HepG2 (cell line): ENCODE data around the gene IZUMO2. TPM values are rescaled to one million over a fixed set of nuclear protein-coding genes. Genes with fewer than 3 reads are reported as not detected.

Experiments used
- ATAC-seq: fragments of 200-7000 bp; cut with Tn5 transposase; 3 replicates; pipeline ENCODE4 v1.9.1; 2020; ENCODE audit warnings: mild to moderate bottlenecking, moderate library complexity
- BruUV-seq: library from RNA; stranded (reverse); fragments of 400-500 nt; replicated peaks from 2 replicates; lab custom pipeline; 2021; lab: Mats Ljungman, UMichigan
- CTCF ChIA-PET: fragments of 300-600 bp; formaldehyde crosslinking; extraction: SDS; loops from one replicate; lab custom pipeline; 2021; ENCODE audit warnings: low total read pairs, inconsistent platforms, low intra/inter-chr PET ratio; lab: Yijun Ruan, JAX
- POLR2A ChIA-PET: fragments of 350-600 bp; sonication (Branson Sonifier 250); formaldehyde crosslinking; loops from one replicate; lab custom pipeline; 2020; ENCODE audit warnings: antibody characterized with exemption, inconsistent platforms; lab: Yijun Ruan, JAX
- DNase-seq: peaks from one replicate; pipeline ENCODE4 v3.0.0-alpha.2; 2015; ENCODE audit warnings: low spot score
- FAIRE-seq: peaks from 3 replicates; lab custom pipeline; 2011; peaks lifted over from hg19 to GRCh38; lab: Jason Lieb, UNC
- H2AFZ ChIP-seq: one replicate; pipeline ENCODE4 v1.6.1; 2011; ENCODE audit warnings: low read length, inconsistent platforms
- H3K27ac ChIP-seq: fragments of 300-600 bp; 3 replicates; pipeline ENCODE4 v1.8.0; 2011; ENCODE audit warnings: mixed run types, mild to moderate bottlenecking, mixed read lengths, low read length, inconsistent platforms; ENCODE audit not compliant: insufficient read depth; ENCODE audit errors: extremely low read length
- H3K27me3 ChIP-seq, 2 experiments: fragments of 200-600 bp in 1 of 2; 2 replicates in 1 of 2; 3 replicates in 1 of 2; pipeline versions ENCODE4 v1.6.0 to v1.8.0; 2011; ENCODE audit warnings: low read length in 2 of 2, mild to moderate bottlenecking in 2 of 2, moderate library complexity in 2 of 2, inconsistent platforms in 1 of 2; ENCODE audit not compliant: insufficient read depth in 2 of 2, control insufficient read depth in 1 of 2
- H3K36me3 ChIP-seq, 2 experiments: fragments of 200-600 bp in 1 of 2; replicated peaks in 1 of 2; 2 replicates in 1 of 2; 3 replicates in 1 of 2; pipeline versions ENCODE4 v1.5.1 to v1.8.0; 2011; ENCODE audit warnings: low read length in 2 of 2, inconsistent platforms in 1 of 2; ENCODE audit not compliant: insufficient read depth in 2 of 2, control insufficient read depth in 1 of 2
- H3K4me1 ChIP-seq: 2 replicates; pipeline ENCODE4 v1.5.1; 2012; ENCODE audit warnings: low read length, inconsistent platforms; ENCODE audit not compliant: insufficient read depth
- H3K4me2 ChIP-seq: 2 replicates; pipeline ENCODE4 v1.6.0; 2011; ENCODE audit warnings: low read depth, low read length, inconsistent platforms
- H3K4me3 ChIP-seq, 3 experiments: fragments of 200-600 bp in 1 of 3; sonication (generic), shearing (Covaris generic) in 1 of 3; replicated peaks in 1 of 3; 2 replicates each; pipeline ENCODE4 v1.5.1; 2011 to 2016; ENCODE audit warnings: low read length in 3 of 3, inconsistent platforms in 2 of 3, low read depth in 2 of 3, mild to moderate bottlenecking in 2 of 3, control low read depth in 1 of 3, mixed read lengths in 1 of 3; ENCODE audit not compliant: insufficient read depth in 1 of 3
- H3K79me2 ChIP-seq: one replicate; pipeline ENCODE4 v1.6.1; 2011; ENCODE audit warnings: low read length, inconsistent platforms; ENCODE audit not compliant: insufficient read depth
- H3K9ac ChIP-seq: 2 replicates; pipeline ENCODE4 v1.6.0; 2011; ENCODE audit warnings: mild to moderate bottlenecking, low read depth, low read length, inconsistent platforms; ENCODE audit not compliant: insufficient read depth
- H3K9me3 ChIP-seq: 2 replicates; pipeline ENCODE4 v1.5.1; 2012; ENCODE audit warnings: mild to moderate bottlenecking, low read length
- H4K20me1 ChIP-seq: 2 replicates; pipeline ENCODE4 v1.6.0; 2011; ENCODE audit warnings: inconsistent platforms, mild to moderate bottlenecking, low read length, moderate library complexity; ENCODE audit not compliant: insufficient read depth
- ISL2 ChIP-seq: sonication (generic); formaldehyde crosslinking; IDR thresholded peaks from 2 replicates; pipeline ENCODE4 v1.5.0; 2020; ENCODE audit warnings: missing genetic modification reagents
- JDP2 ChIP-seq: sonication (generic); formaldehyde crosslinking; IDR thresholded peaks from 2 replicates; pipeline ENCODE4 v1.8.1; 2022; ENCODE audit warnings: missing genetic modification reagents, borderline replicate concordance
- NR2C2 ChIP-seq: sonication (generic); formaldehyde crosslinking; IDR thresholded peaks from 2 replicates; pipeline ENCODE4 v1.4.0; 2020; ENCODE audit warnings: missing genetic modification reagents, mild to moderate bottlenecking, moderate library complexity, borderline replicate concordance
- SMAD9 ChIP-seq: sonication (generic); formaldehyde crosslinking; IDR thresholded peaks from 2 replicates; pipeline ENCODE4 v1.5.1; 2020; ENCODE audit warnings: mild to moderate bottlenecking, missing genetic modification reagents
- TRIM24 ChIP-seq: sonication (generic); formaldehyde crosslinking; IDR thresholded peaks from 2 replicates; pipeline ENCODE4 v1.8.0; 2022; ENCODE audit warnings: mild to moderate bottlenecking, missing genetic modification reagents
- ZFY ChIP-seq: sonication (generic); formaldehyde crosslinking; IDR thresholded peaks from 2 replicates; pipeline ENCODE4 v1.4.0; 2020; ENCODE audit warnings: missing genetic modification reagents
- ZMYM3 ChIP-seq: sonication (generic); formaldehyde crosslinking; IDR thresholded peaks from 2 replicates; pipeline ENCODE4 v1.5.1; 2020; ENCODE audit warnings: mild to moderate bottlenecking, missing genetic modification reagents
- ZNF20 ChIP-seq: sonication (generic); formaldehyde crosslinking; IDR thresholded peaks from 2 replicates; pipeline ENCODE4 v1.4.0; 2020; ENCODE audit warnings: mild to moderate bottlenecking, moderate library complexity, missing genetic modification reagents
- ZNF558 ChIP-seq: sonication (generic); formaldehyde crosslinking; IDR thresholded peaks from 2 replicates; pipeline ENCODE4 v1.9.0; 2022; ENCODE audit warnings: mild to moderate bottlenecking, missing genetic modification reagents, borderline replicate concordance
- WGBS: methylation state at CpG from one replicate; pipeline ENCODE4 v1.1.6; 2017; ENCODE audit warnings: low lambda C conversion rate; 5-methylcytosine and 5-hydroxymethylcytosine counted together
- in situ Hi-C: cut with HindIII; loops from 2 replicates; pipeline ENCODE4 v1.10.0; 2017; ENCODE audit warnings: low pct_unique_long_range_greater_than_20kb; ENCODE audit not compliant: extremely low pct_ligation_motif_present
- intact Hi-C: fragments of 100-400 bp; cut with micrococcal nuclease; formaldehyde crosslinking; loops from one replicate; pipeline ENCODE4 v1.10.0; 2022; ENCODE audit not compliant: unreplicated experiment
- polyA plus RNA-seq, 8 experiments: library from polyadenylated mRNA; depleted of rRNA in 3 of 8; stranded (reverse) in 7 of 8; unstranded in 1 of 8; fragments of >200 nt; fragmentation: Illumina TruSeq in 4 of 8; extraction: Trizol in 4 of 8; gene quantifications; 2 replicates each; pipeline versions ENCODE4 v1.2.1 to v1.2.3, GENCODE V29; 2011 to 2016; ENCODE audit warnings: low read depth in 4 of 8, missing spikeins in 1 of 8, mixed read lengths in 1 of 8; ENCODE audit not compliant: insufficient read depth in 1 of 8
- total RNA-seq, 5 experiments: library from RNA; depleted of rRNA; stranded (reverse); fragments of >200 nt; fragmentation: Illumina TruSeq; extraction: Trizol; gene quantifications; 2 replicates each; pipeline ENCODE4 v1.2.3, GENCODE V29; 2016; ENCODE audit warnings: low read depth in 1 of 5
- TF ChIP-seq, protein P1 (sequence below): IDR thresholded peaks from 2 replicates; pipeline ENCODE4 v1.6.1; 2012; ENCODE audit warnings: low read depth, low read length, improper control_type of control experiment
- TF ChIP-seq, protein P2 (sequence below), 2 experiments: fragments of 450-650 bp in 1 of 2; sonication (generic) in 1 of 2; formaldehyde crosslinking; IDR thresholded peaks; 2 replicates each; pipeline versions ENCODE4 v1.5.0 to v1.8.0; 2020 to 2022; ENCODE audit warnings: mild to moderate bottlenecking in 1 of 2, missing genetic modification reagents in 1 of 2
- TF ChIP-seq, protein P3 (sequence below): sonication (generic); formaldehyde crosslinking; IDR thresholded peaks from 2 replicates; pipeline ENCODE4 v1.4.0; 2020; ENCODE audit warnings: missing genetic modification reagents, borderline replicate concordance
- TF ChIP-seq, protein P4 (sequence below): sonication (generic); formaldehyde crosslinking; IDR thresholded peaks from 2 replicates; pipeline ENCODE4 v1.5.0; 2020; ENCODE audit warnings: missing genetic modification reagents

IZUMO2 gene
- total and polyA plus RNA-seq, 2 of the 13 experiments (the other 11 are each of a cell fraction or from before 2014, with no cell fraction given): not detected

DNA sequence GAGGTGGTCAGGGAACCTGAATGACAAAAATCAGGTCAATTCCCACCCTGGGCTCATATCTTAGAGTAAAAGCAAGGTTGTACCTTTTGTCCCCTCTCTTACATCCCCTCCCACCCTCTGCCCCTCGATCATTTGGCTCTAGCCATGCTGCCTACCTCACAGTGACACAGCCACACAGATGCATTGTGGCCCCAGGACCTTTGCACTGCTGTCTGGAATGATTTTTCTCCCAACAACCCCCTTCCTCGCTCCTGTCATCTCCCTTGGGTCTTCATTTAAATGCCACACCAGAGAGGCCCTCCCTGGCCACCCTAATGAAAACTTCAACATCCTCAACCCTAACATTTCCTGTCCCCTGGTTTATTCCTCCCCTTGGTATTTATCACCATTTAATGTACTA, 44.6 kb upstream of the IZUMO2 start:
- DNase-seq: no peak
- intact Hi-C loops: no loop called here
- no TSS peak for BruUV-seq

DNA sequence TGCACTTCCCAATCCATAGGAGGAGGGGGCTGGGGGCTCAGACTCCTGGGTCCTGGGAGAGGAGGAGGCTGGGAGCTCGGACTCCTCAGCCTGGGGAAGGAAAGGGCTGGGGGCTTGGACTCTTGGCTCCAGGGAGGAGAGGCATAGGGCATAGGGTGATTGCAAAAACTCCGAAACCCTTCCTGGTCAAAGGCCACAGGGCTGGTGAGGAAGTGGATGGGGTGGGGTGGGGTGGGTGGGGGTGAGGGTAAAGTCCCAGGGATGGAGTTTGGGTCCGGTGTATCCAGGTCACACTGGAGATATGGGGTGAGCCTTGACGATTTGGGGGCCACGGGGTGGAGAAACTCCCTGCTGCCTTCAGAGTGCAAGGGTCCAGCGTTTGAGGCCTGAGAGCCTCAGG, 43.1 kb upstream of the IZUMO2 start:
- no TSS peak for BruUV-seq
- Histone ChIP-seq H3K4me2 (peak overlapping the region; percentile 76), H3K9me3 (no peaks in the 10 kb centered on the region), H3K4me3 (peak overlapping the region in 1 of 3 experiments; percentile 73; a peak in 5 of 6 replicates), H3K36me3 (no peaks in the 10 kb centered on the region), H3K79me2 (no peaks in the 10 kb centered on the region), H3K9ac (no peak overlapping the region), H3K4me1 (peaks cover 35% of the 10 kb centered on the region), H4K20me1 (no peaks in the 10 kb centered on the region), H3K27me3 (no peaks in the 10 kb centered on the region; a peak in 2 of 5 replicates), H3K27ac (no peak overlapping the region), H2AFZ (no peak overlapping the region)
- no peak for DNase-seq
- in situ Hi-C loops: no loop called here
- ATAC-seq: no peak; the same call in 2 of the 3 replicates
- 8% methylated on average over 6 of the region's 6 CpGs for WGBS
- CTCF ChIA-PET: no interaction called here
- POLR2A ChIA-PET: no interaction called here
- intact Hi-C loops: no loop called here
- no peak for FAIRE-seq
- TF ChIP-seq NR2C2 (CRISPR knock-in tag) (peak; percentile 79), SMAD9 (CRISPR knock-in tag) (no peak), ZFY (no peak), TRIM24 (CRISPR knock-in tag) (no peak), ZNF558 (CRISPR knock-in tag) (no peak), ZNF20 (CRISPR knock-in tag) (no peak), JDP2 (CRISPR knock-in tag) (no peak)
- TF ChIP-seq, protein P1, sequence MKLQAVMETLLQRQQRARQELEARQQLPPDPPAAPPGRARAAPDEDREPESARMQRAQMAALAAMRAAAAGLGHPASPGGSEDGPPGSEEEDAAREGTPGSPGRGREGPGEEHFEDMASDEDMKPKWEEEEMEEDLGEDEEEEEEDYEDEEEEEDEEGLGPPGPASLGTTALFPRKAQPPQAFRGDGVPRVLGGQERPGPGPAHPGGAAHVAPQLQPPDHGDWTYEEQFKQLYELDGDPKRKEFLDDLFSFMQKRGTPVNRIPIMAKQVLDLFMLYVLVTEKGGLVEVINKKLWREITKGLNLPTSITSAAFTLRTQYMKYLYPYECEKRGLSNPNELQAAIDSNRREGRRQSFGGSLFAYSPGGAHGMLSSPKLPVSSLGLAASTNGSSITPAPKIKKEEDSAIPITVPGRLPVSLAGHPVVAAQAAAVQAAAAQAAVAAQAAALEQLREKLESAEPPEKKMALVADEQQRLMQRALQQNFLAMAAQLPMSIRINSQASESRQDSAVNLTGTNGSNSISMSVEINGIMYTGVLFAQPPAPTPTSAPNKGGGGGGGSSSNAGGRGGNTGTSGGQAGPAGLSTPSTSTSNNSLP: no peak
- TF ChIP-seq, protein P2, sequence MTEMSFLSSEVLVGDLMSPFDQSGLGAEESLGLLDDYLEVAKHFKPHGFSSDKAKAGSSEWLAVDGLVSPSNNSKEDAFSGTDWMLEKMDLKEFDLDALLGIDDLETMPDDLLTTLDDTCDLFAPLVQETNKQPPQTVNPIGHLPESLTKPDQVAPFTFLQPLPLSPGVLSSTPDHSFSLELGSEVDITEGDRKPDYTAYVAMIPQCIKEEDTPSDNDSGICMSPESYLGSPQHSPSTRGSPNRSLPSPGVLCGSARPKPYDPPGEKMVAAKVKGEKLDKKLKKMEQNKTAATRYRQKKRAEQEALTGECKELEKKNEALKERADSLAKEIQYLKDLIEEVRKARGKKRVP (CRISPR knock-in tag; IDR thresholded peaks at IDR 0.05): no peak
- TF ChIP-seq, protein P3, sequence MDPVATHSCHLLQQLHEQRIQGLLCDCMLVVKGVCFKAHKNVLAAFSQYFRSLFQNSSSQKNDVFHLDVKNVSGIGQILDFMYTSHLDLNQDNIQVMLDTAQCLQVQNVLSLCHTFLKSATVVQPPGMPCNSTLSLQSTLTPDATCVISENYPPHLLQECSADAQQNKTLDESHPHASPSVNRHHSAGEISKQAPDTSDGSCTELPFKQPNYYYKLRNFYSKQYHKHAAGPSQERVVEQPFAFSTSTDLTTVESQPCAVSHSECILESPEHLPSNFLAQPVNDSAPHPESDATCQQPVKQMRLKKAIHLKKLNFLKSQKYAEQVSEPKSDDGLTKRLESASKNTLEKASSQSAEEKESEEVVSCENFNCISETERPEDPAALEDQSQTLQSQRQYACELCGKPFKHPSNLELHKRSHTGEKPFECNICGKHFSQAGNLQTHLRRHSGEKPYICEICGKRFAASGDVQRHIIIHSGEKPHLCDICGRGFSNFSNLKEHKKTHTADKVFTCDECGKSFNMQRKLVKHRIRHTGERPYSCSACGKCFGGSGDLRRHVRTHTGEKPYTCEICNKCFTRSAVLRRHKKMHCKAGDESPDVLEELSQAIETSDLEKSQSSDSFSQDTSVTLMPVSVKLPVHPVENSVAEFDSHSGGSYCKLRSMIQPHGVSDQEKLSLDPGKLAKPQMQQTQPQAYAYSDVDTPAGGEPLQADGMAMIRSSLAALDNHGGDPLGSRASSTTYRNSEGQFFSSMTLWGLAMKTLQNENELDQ (CRISPR knock-in tag): no peak
- TF ChIP-seq, protein P4, sequence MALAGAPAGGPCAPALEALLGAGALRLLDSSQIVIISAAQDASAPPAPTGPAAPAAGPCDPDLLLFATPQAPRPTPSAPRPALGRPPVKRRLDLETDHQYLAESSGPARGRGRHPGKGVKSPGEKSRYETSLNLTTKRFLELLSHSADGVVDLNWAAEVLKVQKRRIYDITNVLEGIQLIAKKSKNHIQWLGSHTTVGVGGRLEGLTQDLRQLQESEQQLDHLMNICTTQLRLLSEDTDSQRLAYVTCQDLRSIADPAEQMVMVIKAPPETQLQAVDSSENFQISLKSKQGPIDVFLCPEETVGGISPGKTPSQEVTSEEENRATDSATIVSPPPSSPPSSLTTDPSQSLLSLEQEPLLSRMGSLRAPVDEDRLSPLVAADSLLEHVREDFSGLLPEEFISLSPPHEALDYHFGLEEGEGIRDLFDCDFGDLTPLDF (CRISPR knock-in tag): no peak

More for the DNA sequence above, 44.6 kb upstream of the IZUMO2 start:
- no peak overlapping the region for H3K9ac ChIP-seq
- ATAC-seq: no peak
- H4K20me1 ChIP-seq: no peaks in the 10 kb centered on the region
- CTCF ChIA-PET: no interaction called here
- H3K4me3 ChIP-seq: no peak overlapping the region
- H3K36me3 ChIP-seq: no peaks in the 10 kb centered on the region; a peak in 2 of 5 replicates
- TF ChIP-seq ISL2 (CRISPR knock-in tag) (no peak), ZMYM3 (CRISPR knock-in tag) (0 out of 2 replicates have a peak, but pooled peaks have one; percentile 12)
- TF ChIP-seq, all 625 proteins: peak for 1
- in situ Hi-C loops: no loop called here
- POLR2A ChIA-PET: no interaction called here
- Histone ChIP-seq H3K27me3 (no peaks in the 10 kb centered on the region; a peak in 2 of 5 replicates), H2AFZ (no peak overlapping the region), H3K79me2 (no peaks in the 10 kb centered on the region), H3K4me2 (no peak overlapping the region), H3K4me1 (peaks cover 27% of the 10 kb centered on the region), H3K27ac (no peak overlapping the region), H3K9me3 (no peaks in the 10 kb centered on the region)
- 41% methylated on average over 2 of the region's 2 CpGs for WGBS
- no peak for FAIRE-seq
